Liver (tissue), 9 donors: ENCODE data around the gene FTO. TPM values are rescaled to one million over a fixed set of nuclear protein-coding genes. Genes with fewer than 3 reads are reported as not detected.

Experiments
- DNase-seq: peaks from one replicate; pipeline ENCODE4 v3.0.0-alpha.2; 2017; ENCODE audit warnings: low spot score
- H3K27ac ChIP-seq, 2 donors: one replicate each; pipeline ENCODE4 v1.7.0; 2013; ENCODE audit warnings: inconsistent platforms in 2 of 2, low read length in 2 of 2, control low read depth in 1 of 2, low read depth in 1 of 2, mild to moderate bottlenecking in 1 of 2
- H3K27me3 ChIP-seq, 4 donors: one replicate each; pipeline versions ENCODE4 v1.6.1 to v1.7.0; 2013; ENCODE audit warnings: low read length in 3 of 4, inconsistent platforms in 1 of 4, mild to moderate bottlenecking in 1 of 4, moderate library complexity in 1 of 4; ENCODE audit not compliant: control insufficient read depth in 4 of 4, insufficient read depth in 4 of 4
- H3K36me3 ChIP-seq, 4 donors: one replicate each; pipeline versions ENCODE4 v1.6.1 to v1.7.0; 2013; ENCODE audit warnings: low read length in 3 of 4, mild to moderate bottlenecking in 3 of 4, low read depth in 1 of 4, moderate library complexity in 1 of 4; ENCODE audit not compliant: control insufficient read depth in 4 of 4, insufficient read depth in 3 of 4
- H3K4me1 ChIP-seq, 4 donors: one replicate each; pipeline versions ENCODE4 v1.6.1 to v1.7.0; 2013; ENCODE audit warnings: low read length in 3 of 4, mild to moderate bottlenecking in 3 of 4, moderate library complexity in 1 of 4; ENCODE audit not compliant: control insufficient read depth in 4 of 4, insufficient read depth in 4 of 4
- H3K4me3 ChIP-seq, 3 donors: one replicate each; pipeline versions ENCODE4 v1.6.1 to v1.7.0; 2013; ENCODE audit warnings: low read length in 3 of 3, control low read depth in 1 of 3, low read depth in 1 of 3, mild to moderate bottlenecking in 1 of 3
- H3K9ac ChIP-seq, 2 donors: one replicate each; pipeline ENCODE4 v1.7.0; 2013; ENCODE audit warnings: low read length in 2 of 2, mild to moderate bottlenecking in 2 of 2, moderate library complexity in 2 of 2, control low read depth in 1 of 2, low read depth in 1 of 2
- H3K9me3 ChIP-seq, 4 donors: one replicate each; pipeline versions ENCODE4 v1.6.1 to v1.7.0; 2013; ENCODE audit warnings: low read length in 3 of 4; ENCODE audit not compliant: control insufficient read depth in 4 of 4
- CTCF ChIP-seq: fragments of 150-350 bp; IDR thresholded peaks from 2 replicates; pipeline ENCODE4 v1.5.1; 2017; ENCODE audit warnings: improper control_type of control experiment, low read depth, low read length; ENCODE audit not compliant: missing input control
- EGR1 ChIP-seq, 2 donors: IDR thresholded peaks; 2 replicates each; pipeline ENCODE4 v1.6.1; 2016 to 2018; ENCODE audit warnings: antibody characterized with exemption in 2 of 2, low read depth in 2 of 2
- HNF4A ChIP-seq, 2 donors: conservative IDR thresholded peaks; 2 replicates each; pipeline ENCODE4 v1.6.1; 2016; ENCODE audit warnings: antibody characterized with exemption in 2 of 2, mild to moderate bottlenecking in 2 of 2
- RAD21 ChIP-seq, 2 donors: IDR thresholded peaks; 2 replicates each; pipeline ENCODE4 v1.6.1; 2016; ENCODE audit warnings: antibody characterized with exemption in 2 of 2, mild to moderate bottlenecking in 2 of 2
- RXRA ChIP-seq, 2 donors: IDR thresholded peaks; 2 replicates each; pipeline ENCODE4 v1.6.1; 2017 to 2018; ENCODE audit warnings: antibody characterized with exemption in 2 of 2, mild to moderate bottlenecking in 1 of 2
- TAF1 ChIP-seq: conservative IDR thresholded peaks from 2 replicates; pipeline ENCODE4 v1.6.1; 2016; ENCODE audit warnings: antibody characterized with exemption, mild to moderate bottlenecking
- YY1 ChIP-seq: IDR thresholded peaks from 2 replicates; pipeline ENCODE4 v1.6.1; 2016; ENCODE audit warnings: antibody characterized with exemption, mild to moderate bottlenecking
- WGBS: extraction: QIAGEN DNeasy Blood & Tissue Kit; methylation state at CpG from one replicate; pipeline ENCODE4 v1.1.7; 2013; 5-methylcytosine and 5-hydroxymethylcytosine counted together
- polyA plus RNA-seq, 2 donors: library from polyadenylated mRNA; stranded (reverse) in 1 of 2; unstranded in 1 of 2; fragments of 200-250 nt in 1 of 2; fragments of >200 nt in 1 of 2; fragmentation: Nextera tagmentation in 1 of 2; extraction: Ambion mirVana in 1 of 2; gene quantifications; one replicate each; pipeline versions ENCODE4 v1.2.1 to v1.2.3, GENCODE V29; 2013 to 2015
- total RNA-seq, 2 donors: library from RNA; depleted of rRNA; stranded (reverse); fragments of >200 nt; gene quantifications; one replicate each; pipeline ENCODE4 v1.2.3, GENCODE V29; 2014
- TF ChIP-seq, protein P1 (sequence below): IDR thresholded peaks from 2 replicates; pipeline ENCODE4 v1.6.1; 2016; ENCODE audit warnings: antibody characterized with exemption
- TF ChIP-seq, protein P2 (sequence below): IDR thresholded peaks from 2 replicates; pipeline ENCODE4 v1.6.1; 2016; ENCODE audit warnings: antibody characterized with exemption
- TF ChIP-seq, protein P3 (sequence below): IDR thresholded peaks from 2 replicates; pipeline ENCODE4 v1.6.1; 2016; ENCODE audit warnings: antibody characterized with exemption, mild to moderate bottlenecking
- donor health status: healthy.
- donor health status: healthy.
- donor health status: healthy.
- donor health status: healthy.
- donor health status: healthy.

Gene FTO
- total and polyA plus RNA-seq, 4 donors = 12.0 to 54.2 (median 24.6) TPM

- 78% methylated on average over 19 of the region's 19 CpGs for WGBS
- Histone ChIP-seq H3K9ac (no peak overlapping the region), H3K27ac (no peak overlapping the region), H3K4me1 (peaks cover 2 to 21% (median 13%) of the 10 kb centered on the region in 4 donors), H3K4me3 (no peak overlapping the region), H3K9me3 (no peaks in the 10 kb centered on the region), H3K27me3 (no peaks in the 10 kb centered on the region), H3K36me3 (no peaks in the 10 kb centered on the region)
- peak; percentile 26 to 53 for TF ChIP-seq HNF4A (conservative IDR thresholded peaks at IDR 0.05)
- TF ChIP-seq RXRA (IDR thresholded peaks at IDR 0.05) = peak in 1 of 2 donors; percentile 46
- no peak for TF ChIP-seq CTCF
- no peak for DNase-seq
These were observed 457.3 kb downstream of the FTO start for GRCh38 chr16:54160939-54161897.

DNA sequence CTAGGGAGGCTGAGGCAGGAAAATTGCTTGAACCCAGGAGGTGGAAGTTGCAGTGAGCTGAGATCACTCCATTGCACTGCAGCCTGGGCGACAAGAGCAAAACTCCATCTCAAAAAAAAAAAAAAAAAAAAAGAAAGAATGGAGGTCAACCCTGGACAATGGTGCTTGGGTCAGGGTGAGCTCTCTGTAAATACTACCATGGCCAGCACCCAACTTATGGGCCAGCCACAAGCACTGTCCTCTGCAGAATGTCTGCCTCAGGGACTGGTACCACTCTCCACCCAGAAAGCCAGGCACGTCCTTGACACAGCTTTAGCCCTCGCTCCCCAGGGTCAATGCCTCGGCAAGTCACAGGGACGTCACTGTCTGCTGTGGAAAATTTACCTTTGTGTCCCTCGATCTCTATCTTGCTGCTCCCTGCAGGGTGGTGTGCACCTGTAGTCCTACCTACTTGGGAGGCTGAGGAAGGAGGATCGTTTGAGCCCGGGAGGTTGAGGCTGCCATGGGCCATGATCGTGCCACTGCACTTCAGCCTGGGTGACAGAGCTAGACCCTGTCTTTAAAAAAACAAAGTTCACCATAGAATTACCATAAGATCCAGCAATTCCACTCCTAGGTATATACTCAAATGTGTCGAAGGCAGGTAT, 459.4 kb downstream of the FTO start:
- H3K4me1 ChIP-seq = peaks cover 2 to 22% (median 13%) of the 10 kb centered on the region in 4 donors
- no peaks in the 10 kb centered on the region for H3K36me3 ChIP-seq
- H3K9ac ChIP-seq = no peak overlapping the region
- H3K9me3 ChIP-seq = no peaks in the 10 kb centered on the region
- no peaks in the 10 kb centered on the region for H3K27me3 ChIP-seq
- 94% methylated on average over 10 of the region's 10 CpGs for WGBS
- TF ChIP-seq RAD21 (IDR thresholded peaks at IDR 0.05) = no peak
- no peak for TF ChIP-seq YY1
- no peak for TF ChIP-seq TAF1
- TF ChIP-seq EGR1 (IDR thresholded peaks at IDR 0.05; ENCODE audit: low read depth in 2 of 2) = no peak
- TF ChIP-seq, protein P1, sequence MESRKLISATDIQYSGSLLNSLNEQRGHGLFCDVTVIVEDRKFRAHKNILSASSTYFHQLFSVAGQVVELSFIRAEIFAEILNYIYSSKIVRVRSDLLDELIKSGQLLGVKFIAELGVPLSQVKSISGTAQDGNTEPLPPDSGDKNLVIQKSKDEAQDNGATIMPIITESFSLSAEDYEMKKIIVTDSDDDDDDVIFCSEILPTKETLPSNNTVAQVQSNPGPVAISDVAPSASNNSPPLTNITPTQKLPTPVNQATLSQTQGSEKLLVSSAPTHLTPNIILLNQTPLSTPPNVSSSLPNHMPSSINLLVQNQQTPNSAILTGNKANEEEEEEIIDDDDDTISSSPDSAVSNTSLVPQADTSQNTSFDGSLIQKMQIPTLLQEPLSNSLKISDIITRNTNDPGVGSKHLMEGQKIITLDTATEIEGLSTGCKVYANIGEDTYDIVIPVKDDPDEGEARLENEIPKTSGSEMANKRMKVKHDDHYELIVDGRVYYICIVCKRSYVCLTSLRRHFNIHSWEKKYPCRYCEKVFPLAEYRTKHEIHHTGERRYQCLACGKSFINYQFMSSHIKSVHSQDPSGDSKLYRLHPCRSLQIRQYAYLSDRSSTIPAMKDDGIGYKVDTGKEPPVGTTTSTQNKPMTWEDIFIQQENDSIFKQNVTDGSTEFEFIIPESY = no peak
- TF ChIP-seq CTCF = no peak
- TF ChIP-seq, protein P2, sequence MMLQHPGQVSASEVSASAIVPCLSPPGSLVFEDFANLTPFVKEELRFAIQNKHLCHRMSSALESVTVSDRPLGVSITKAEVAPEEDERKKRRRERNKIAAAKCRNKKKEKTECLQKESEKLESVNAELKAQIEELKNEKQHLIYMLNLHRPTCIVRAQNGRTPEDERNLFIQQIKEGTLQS = no peak
- TF ChIP-seq, protein P3, sequence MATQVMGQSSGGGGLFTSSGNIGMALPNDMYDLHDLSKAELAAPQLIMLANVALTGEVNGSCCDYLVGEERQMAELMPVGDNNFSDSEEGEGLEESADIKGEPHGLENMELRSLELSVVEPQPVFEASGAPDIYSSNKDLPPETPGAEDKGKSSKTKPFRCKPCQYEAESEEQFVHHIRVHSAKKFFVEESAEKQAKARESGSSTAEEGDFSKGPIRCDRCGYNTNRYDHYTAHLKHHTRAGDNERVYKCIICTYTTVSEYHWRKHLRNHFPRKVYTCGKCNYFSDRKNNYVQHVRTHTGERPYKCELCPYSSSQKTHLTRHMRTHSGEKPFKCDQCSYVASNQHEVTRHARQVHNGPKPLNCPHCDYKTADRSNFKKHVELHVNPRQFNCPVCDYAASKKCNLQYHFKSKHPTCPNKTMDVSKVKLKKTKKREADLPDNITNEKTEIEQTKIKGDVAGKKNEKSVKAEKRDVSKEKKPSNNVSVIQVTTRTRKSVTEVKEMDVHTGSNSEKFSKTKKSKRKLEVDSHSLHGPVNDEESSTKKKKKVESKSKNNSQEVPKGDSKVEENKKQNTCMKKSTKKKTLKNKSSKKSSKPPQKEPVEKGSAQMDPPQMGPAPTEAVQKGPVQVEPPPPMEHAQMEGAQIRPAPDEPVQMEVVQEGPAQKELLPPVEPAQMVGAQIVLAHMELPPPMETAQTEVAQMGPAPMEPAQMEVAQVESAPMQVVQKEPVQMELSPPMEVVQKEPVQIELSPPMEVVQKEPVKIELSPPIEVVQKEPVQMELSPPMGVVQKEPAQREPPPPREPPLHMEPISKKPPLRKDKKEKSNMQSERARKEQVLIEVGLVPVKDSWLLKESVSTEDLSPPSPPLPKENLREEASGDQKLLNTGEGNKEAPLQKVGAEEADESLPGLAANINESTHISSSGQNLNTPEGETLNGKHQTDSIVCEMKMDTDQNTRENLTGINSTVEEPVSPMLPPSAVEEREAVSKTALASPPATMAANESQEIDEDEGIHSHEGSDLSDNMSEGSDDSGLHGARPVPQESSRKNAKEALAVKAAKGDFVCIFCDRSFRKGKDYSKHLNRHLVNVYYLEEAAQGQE = no peak
- no peak for TF ChIP-seq HNF4A (conservative IDR thresholded peaks at IDR 0.05)
- no peak overlapping the region for H3K4me3 ChIP-seq
- no peak for DNase-seq
- no peak overlapping the region for H3K27ac ChIP-seq
